SK-N-MC (cell line): ENCODE measurements around the gene OPRD1.

Experiments used
- EZH2 ChIP-seq: fragments of 200-600 bp; sonication (generic); IDR thresholded peaks from one replicate; pipeline ENCODE4 v1.6.1; 2017; ENCODE audit warnings: antibody characterized with exemption
- FOXP2 ChIP-seq: optimal IDR thresholded peaks from 2 replicates; pipeline ENCODE3; 2011; ENCODE audit warnings: mild to moderate bottlenecking, moderate library complexity; ENCODE audit not compliant: insufficient read depth; ENCODE audit errors: extremely low read length, control extremely low read depth
- POLR2AphosphoS5 ChIP-seq: IDR thresholded peaks from 2 replicates; pipeline ENCODE4 v1.6.1; 2012; ENCODE audit warnings: mild to moderate bottlenecking, low read depth, low read length, borderline replicate concordance

DNA sequence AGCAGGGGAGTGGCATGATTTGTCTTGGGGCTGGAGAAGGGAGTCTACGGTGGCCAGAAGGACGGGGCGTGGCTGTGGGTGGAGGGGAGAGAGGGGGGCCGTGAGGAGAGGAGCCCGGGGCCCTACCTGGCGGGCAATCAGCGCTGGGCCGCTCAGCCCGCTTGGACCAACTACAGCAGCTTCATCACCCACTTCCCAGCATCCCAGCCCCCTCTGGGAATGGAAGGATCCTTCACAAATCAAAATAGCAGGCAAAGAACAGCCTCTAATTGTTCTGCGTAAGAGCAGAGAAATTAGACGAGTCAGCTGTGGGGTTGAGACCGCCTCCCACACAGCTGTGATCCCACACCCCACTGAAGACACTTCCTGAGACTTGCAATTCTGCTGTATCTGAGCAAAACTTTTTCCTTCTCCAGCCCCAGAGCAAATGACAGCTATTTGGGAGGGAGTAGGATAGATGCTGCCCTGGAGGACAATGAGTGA lies 43.5 kb downstream of the OPRD1 start:
- TF ChIP-seq EZH2: no peak
- TF ChIP-seq POLR2AphosphoS5: no peak
- TF ChIP-seq FOXP2: no peak
